HG02759 (cell line): ENCODE results near the gene LIME1.

Experiments
- ATAC-seq: cut with Tn5 transposase; IDR thresholded peaks from one replicate; pipeline ENCODE4 v1.9.1; 2021; ENCODE audit warnings: mild to moderate bottlenecking, moderate library complexity; ENCODE audit not compliant: unreplicated experiment

The LIME1 gene

GRCh38 chr20:63696628-63697356 lies 39.7 kb upstream of the LIME1 start, which contains the start of gene TNFRSF6B:
TSS of gene TNFRSF6B (plus strand) at chr20:63696652. CDS start at chr20:63696768, 116 bp downstream.
- ATAC-seq = no peak

- ATAC-seq = no peak
Measured at GRCh38 chr20:63697357-63697867, 39.1 kb upstream of the LIME1 start.

- ATAC-seq = no peak
Measured at GRCh38 chr20:63697868-63698545, 38.5 kb upstream of the LIME1 start.

- no peak for ATAC-seq
Measured at GRCh38 chr20:63698739-63699465, 37.6 kb upstream of the LIME1 start.

GRCh38 chr20:63699466-63700198 lies 36.8 kb upstream of the LIME1 start:
- no peak for ATAC-seq

- no peak for ATAC-seq
Measured at GRCh38 chr20:63700199-63701050, 36.0 kb upstream of the LIME1 start.

GRCh38 chr20:63701051-63701328 lies 35.5 kb upstream of the LIME1 start:
- no peak for ATAC-seq

- no peak for ATAC-seq
Measured at GRCh38 chr20:63701329-63702035, 35.0 kb upstream of the LIME1 start.

- ATAC-seq = no peak
Measured at GRCh38 chr20:63702036-63702665, 34.3 kb upstream of the LIME1 start.

GRCh38 chr20:63702751-63703470 lies 33.6 kb upstream of the LIME1 start:
- ATAC-seq = no peak

GRCh38 chr20:63703471-63703975 lies 32.9 kb upstream of the LIME1 start:
- no peak for ATAC-seq

- no peak for ATAC-seq
Measured at GRCh38 chr20:63703976-63704748, 32.3 kb upstream of the LIME1 start.

- no peak for ATAC-seq
Measured at GRCh38 chr20:63704749-63705117, 31.7 kb upstream of the LIME1 start.

GRCh38 chr20:63705232-63706026 lies 31.0 kb upstream of the LIME1 start:
- no peak for ATAC-seq

GRCh38 chr20:63706027-63706695 lies 30.3 kb upstream of the LIME1 start:
- ATAC-seq = no peak
